Osteocyte (in vitro differentiated cells): ENCODE measurements around the gene TLN1. TPM values are rescaled to one million over a fixed set of nuclear protein-coding genes. Genes with fewer than 3 reads are reported as not detected.

Source experiments
- DNase-seq: peaks from one replicate; pipeline ENCODE4 v3.0.0; 2021; ENCODE audit warnings: mixed read lengths; ENCODE audit not compliant: unreplicated experiment; ENCODE audit errors: extremely low spot score
- H3K27ac Mint-ChIP-seq: one replicate; pipeline ENCODE4 v1.8.0; 2021; ENCODE audit warnings: mild to moderate bottlenecking, mixed read lengths; ENCODE audit not compliant: unreplicated experiment
- H3K27me3 Mint-ChIP-seq: one replicate; pipeline ENCODE4 v1.8.0; 2021; ENCODE audit warnings: mixed read lengths; ENCODE audit not compliant: unreplicated experiment
- H3K36me3 Mint-ChIP-seq: one replicate; pipeline ENCODE4 v1.8.0; 2021; ENCODE audit warnings: mixed read lengths; ENCODE audit not compliant: unreplicated experiment
- H3K4me1 Mint-ChIP-seq: one replicate; pipeline ENCODE4 v1.8.0; 2021; ENCODE audit warnings: mixed read lengths; ENCODE audit not compliant: unreplicated experiment
- H3K4me3 Mint-ChIP-seq: one replicate; pipeline ENCODE4 v1.8.0; 2021; ENCODE audit warnings: mild to moderate bottlenecking, moderate library complexity, mixed read lengths; ENCODE audit not compliant: unreplicated experiment
- H3K9me3 Mint-ChIP-seq: one replicate; pipeline ENCODE4 v1.8.0; 2021; ENCODE audit warnings: mixed read lengths; ENCODE audit not compliant: unreplicated experiment
- total RNA-seq: library from RNA; stranded (reverse); gene quantifications from 2 replicates; pipeline ENCODE4 v1.2.1, GENCODE V29; 2021
- TF ChIP-seq, protein P1 (sequence below): fragments of 200-600 bp; sonication (generic); IDR thresholded peaks from 2 replicates; pipeline ENCODE4 v1.5.0; 2021; ENCODE audit warnings: antibody characterized with exemption, mild to moderate bottlenecking, moderate library complexity

The TLN1 gene
- total RNA-seq, 1 donor from 2014 or later: 439 TPM

DNA sequence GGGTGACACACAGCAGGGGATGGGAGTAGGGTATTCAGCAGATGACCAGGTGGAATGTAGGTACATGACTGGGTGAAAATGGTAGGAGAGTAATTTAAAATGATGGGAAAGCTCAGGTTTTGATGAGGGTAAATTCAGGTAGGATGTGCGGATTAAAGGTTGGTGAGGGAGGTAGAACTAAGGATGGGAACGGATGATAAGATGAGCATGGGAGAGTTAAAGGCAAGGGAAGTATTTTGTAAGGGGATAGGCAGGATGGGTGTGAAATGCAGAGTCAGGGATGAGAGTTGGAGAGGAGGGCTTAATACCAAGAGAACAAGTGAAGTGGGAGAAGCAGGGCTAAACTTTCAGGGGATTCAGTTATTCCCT, 1.5 kb downstream of the TLN1 start:
- no peak overlapping the region for H3K4me3 Mint-ChIP-seq
- H3K27me3 Mint-ChIP-seq: no peaks in the 10 kb centered on the region
- H3K4me1 Mint-ChIP-seq: peaks cover 24% of the 10 kb centered on the region
- TF ChIP-seq, protein P1, sequence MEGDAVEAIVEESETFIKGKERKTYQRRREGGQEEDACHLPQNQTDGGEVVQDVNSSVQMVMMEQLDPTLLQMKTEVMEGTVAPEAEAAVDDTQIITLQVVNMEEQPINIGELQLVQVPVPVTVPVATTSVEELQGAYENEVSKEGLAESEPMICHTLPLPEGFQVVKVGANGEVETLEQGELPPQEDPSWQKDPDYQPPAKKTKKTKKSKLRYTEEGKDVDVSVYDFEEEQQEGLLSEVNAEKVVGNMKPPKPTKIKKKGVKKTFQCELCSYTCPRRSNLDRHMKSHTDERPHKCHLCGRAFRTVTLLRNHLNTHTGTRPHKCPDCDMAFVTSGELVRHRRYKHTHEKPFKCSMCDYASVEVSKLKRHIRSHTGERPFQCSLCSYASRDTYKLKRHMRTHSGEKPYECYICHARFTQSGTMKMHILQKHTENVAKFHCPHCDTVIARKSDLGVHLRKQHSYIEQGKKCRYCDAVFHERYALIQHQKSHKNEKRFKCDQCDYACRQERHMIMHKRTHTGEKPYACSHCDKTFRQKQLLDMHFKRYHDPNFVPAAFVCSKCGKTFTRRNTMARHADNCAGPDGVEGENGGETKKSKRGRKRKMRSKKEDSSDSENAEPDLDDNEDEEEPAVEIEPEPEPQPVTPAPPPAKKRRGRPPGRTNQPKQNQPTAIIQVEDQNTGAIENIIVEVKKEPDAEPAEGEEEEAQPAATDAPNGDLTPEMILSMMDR: no peak
- peaks cover 10% of the 10 kb centered on the region for H3K36me3 Mint-ChIP-seq
- no peak for DNase-seq
- H3K9me3 Mint-ChIP-seq: no peaks in the 10 kb centered on the region
- H3K27ac Mint-ChIP-seq: no peak overlapping the region

DNA sequence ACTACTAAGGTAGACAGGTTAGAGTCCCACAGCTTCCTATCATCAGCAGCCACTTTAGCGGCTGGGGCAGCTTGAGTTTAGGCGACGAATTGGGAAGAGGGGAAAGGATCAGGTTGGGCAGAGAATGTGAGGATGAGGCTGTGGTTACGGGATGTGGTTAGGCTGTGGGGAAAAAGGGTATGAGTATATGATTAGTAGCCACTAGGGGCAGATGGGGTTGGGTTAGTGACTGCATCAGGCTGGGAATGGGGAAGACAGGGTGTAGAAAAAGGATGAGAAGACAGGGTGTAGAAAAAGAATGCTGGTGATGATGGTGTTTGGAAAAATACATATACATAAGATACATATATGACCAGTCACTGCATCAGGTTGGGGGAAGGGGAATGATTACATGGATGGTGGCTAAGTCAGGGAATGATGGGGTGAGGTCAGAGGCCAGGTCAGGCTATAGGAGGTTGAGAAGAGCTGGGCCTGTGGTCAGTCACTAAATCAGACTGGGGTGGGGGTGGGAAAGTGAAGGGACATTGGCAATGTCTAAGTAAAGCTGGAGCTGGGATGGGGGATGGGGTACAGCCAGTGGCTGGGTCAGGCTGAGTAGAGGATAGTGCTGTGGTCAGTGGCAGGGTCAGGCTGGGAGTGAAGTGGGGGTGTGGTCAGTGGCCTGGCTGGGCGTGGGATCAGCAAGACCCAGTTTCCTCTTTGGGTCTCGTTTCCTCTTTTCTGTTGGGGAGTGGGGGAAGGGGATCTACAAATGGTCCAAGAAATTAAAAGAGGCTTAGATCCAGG, 2.1 kb downstream of the TLN1 start:
- Mint-ChIP-seq H3K27ac (no peak overlapping the region), H3K9me3 (no peaks in the 10 kb centered on the region), H3K4me1 (peaks cover 28% of the 10 kb centered on the region), H3K27me3 (no peaks in the 10 kb centered on the region), H3K4me3 (no peak overlapping the region), H3K36me3 (peaks cover 6% of the 10 kb centered on the region)
- DNase-seq: no peak
- TF ChIP-seq, protein P1: peak; percentile 68

DNA sequence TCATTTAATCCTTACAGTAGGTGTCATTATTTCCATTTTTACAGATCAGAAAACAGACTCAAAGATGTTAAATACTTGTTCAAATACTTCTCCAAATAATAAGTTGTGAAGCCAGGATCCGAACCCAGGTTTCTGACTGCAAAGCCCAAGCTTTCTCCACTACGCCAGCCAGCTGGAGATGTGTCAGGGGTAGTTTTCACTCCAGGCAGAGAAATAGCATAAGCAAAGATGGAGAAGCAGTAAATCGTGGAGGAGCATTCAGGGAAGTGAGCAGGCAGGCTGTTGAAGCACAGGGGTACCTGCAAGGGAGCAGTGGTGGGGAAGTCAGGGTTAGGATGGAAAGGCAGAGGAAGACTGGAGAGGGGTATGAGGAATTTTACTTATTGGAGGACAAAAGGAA, 2.9 kb downstream of the TLN1 start:
- no peak for DNase-seq
- Mint-ChIP-seq H3K27me3 (no peaks in the 10 kb centered on the region), H3K27ac (no peak overlapping the region), H3K36me3 (peaks cover 13% of the 10 kb centered on the region), H3K4me3 (no peak overlapping the region), H3K9me3 (no peaks in the 10 kb centered on the region), H3K4me1 (peaks cover 25% of the 10 kb centered on the region)
- TF ChIP-seq, protein P1: no peak

DNA sequence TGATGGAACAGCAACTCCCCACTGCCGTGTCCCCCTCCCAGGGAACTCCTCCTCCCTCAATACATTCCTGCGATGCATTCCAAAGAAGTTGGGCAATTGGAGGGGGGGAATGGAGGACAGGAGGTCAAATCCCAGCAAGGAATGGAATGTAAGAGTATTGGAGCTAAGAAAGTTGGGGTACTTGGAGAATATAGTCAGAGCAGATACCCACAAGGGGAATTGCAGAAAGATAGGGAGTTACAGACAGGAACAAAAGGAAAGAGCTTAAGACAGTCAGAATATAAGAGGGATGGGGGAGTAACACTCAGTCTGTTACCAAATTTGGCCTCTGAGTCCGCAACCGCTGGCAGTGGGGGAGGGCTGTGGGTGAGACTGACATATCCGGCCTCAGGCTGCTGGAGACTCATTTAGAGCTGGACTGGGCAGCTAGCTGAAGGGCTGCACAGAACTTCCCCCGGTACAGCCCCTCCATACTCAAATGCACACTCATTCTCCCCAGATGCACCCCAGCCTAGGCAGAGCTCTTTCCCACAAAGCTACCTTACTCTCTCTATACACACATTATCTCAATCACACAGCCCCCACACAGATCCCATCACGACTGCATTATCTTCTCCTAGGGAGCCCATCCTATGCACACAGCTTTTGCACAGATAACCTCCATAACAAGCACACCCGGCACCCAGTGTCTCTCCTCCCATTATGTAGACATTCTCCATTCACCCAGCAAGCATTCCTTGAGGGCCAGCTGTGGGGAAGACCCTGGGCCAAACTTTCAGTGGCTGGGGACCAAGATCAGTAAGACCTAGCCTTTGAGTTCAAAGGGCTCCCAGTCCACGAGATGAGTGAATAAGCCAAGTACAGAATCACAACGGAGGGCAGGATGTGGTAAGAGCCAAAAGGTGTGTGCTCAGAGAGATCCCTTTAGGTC, 3.7 kb downstream of the TLN1 start:
- Mint-ChIP-seq H3K4me3 (no peak overlapping the region), H3K9me3 (no peaks in the 10 kb centered on the region), H3K27me3 (no peaks in the 10 kb centered on the region), H3K36me3 (peaks cover 19% of the 10 kb centered on the region), H3K27ac (no peak overlapping the region), H3K4me1 (peaks cover 17% of the 10 kb centered on the region)
- DNase-seq: no peak
- TF ChIP-seq, protein P1: no peak

DNA sequence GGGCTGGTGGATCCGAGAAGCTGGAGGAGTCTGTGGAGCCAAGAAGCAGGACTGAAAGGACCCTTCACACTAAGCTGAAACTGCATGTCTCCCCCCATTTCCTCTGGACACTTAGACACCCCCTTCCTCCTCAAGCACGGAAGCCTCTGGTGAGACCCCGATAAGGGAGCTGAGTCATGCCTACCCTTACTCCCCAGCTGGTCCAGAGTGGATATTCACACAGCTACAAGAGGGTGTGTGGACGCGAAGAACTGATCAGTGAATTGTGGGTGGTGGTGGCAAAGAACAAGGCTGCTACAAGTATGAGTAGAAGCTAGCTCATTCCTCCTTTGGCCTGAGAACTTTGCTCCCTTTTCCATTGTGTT, 4.3 kb downstream of the TLN1 start:
- H3K4me1 Mint-ChIP-seq: peaks cover 12% of the 10 kb centered on the region
- no peaks in the 10 kb centered on the region for H3K27me3 Mint-ChIP-seq
- no peak overlapping the region for H3K27ac Mint-ChIP-seq
- TF ChIP-seq, protein P1: no peak
- H3K36me3 Mint-ChIP-seq: peaks cover 24% of the 10 kb centered on the region
- H3K4me3 Mint-ChIP-seq: no peak overlapping the region
- H3K9me3 Mint-ChIP-seq: no peaks in the 10 kb centered on the region
- DNase-seq: no peak
